HG03342 (cell line): ENCODE measurements around the gene ATP5ME.
"Not testable (repeated sequence)": the region's sequence is repeated elsewhere in the genome, so short reads cannot be mapped to it uniquely, and the experiment has no call there.

Experiments used
- ATAC-seq: cut with Tn5 transposase; IDR thresholded peaks from one replicate; pipeline ENCODE4 v1.9.1; 2021; ENCODE audit warnings: mild to moderate bottlenecking, moderate library complexity; ENCODE audit not compliant: unreplicated experiment

Gene ATP5ME

DNA sequence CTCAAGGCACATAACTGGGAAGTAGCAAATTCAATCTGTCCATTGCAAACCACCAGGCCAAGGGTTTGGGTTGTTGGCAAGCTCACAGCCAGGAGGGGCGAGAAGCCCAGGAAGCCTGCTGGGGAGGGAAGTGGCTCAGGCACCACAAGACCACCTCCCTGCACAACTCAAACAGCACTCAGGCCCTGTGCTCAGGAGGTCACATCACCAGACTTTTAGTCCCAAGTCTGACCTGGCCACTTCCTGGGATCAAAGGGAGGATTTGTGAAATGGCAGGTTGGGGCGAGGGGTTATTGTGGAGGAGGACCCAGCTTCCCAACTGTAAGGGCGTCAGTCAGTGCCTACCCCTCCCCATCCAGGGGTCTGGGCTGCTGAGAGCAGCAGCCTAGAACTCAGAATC lies 2.3 kb downstream of the ATP5ME start:
- ATAC-seq: no peak

DNA sequence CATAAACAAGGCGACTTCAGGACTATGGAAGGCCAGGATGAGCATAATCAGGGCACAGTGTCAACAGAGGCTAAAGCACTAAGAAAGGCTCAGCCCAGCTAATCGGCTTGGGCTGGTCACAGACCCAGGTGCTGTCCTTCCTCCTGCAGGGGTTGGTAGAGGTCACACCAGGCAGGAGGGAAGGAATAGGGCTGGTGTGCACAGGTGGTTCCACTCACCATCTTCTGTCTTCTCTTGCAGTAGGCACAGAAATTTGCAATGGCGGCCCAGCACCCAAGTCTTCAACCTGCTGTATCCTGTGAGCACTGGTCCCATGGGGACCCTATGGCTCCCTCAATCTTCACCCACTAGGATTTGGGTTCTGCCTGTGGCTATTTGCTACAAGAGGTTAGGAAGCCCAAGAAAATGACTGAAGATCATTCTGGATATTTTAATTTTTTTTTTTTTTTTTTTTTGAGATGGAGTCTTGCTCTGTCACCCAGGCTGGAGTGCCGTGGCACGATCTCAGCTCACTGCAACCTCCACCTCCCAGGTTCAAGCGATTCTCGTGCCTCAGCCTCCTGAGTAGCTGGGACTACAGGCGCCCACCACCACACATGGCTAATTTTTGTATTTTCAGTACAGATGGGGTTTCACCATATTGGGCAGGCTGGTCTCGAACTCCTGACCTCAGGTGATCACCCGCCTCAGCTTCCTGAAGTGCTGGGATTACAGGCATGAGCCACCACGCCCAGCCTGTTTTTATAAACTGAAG lies 4.1 kb downstream of the ATP5ME start:
- ATAC-seq: not testable (repeated sequence)

GRCh38 chr4:668219-668618 lies 5.9 kb downstream of the ATP5ME start:
- not testable (repeated sequence) for ATAC-seq

DNA sequence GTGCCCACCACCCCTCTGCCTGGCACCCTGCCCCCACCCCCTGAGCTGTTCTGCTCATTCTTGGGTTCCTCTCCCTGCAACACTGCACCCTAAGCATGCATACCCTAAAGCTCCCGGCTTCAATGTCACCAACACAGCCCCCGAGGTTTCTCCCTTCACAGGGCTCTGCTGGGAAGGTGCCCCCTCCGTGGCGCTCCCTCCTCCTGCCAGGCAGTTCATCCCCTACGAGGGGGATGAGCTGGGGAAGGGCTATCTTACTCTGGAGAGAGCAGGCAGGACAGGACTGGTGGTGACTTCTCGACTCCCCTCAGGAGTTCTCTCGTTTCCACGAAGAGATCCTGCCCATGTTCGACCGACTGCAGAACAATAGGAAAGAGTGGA lies 6.5 kb downstream of the ATP5ME start:
- no peak for ATAC-seq

GRCh38 chr4:666822-667544 lies 7.1 kb downstream of the ATP5ME start:
- no peak for ATAC-seq

DNA sequence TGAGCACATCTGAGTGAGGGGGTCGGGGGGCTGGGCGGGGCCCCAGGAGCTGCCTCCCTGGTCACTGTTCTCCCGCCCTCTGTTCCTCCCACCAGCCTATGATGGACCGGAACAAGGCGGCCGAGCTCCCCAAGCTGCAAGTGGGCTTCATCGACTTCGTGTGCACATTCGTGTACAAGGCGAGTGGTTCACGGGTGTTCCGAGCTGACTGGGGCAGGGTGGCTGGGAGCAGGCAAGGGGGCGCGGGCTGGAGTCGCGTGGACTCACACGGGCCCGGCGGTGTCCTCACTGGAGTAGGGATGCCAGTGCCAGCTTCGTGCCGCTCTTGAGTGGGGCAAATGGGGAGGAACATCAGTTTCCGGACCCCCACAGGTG lies 7.7 kb downstream of the ATP5ME start:
- no peak for ATAC-seq

- ATAC-seq: no peak
Observed at GRCh38 chr4:665751-666435, 8.2 kb downstream of the ATP5ME start.

DNA sequence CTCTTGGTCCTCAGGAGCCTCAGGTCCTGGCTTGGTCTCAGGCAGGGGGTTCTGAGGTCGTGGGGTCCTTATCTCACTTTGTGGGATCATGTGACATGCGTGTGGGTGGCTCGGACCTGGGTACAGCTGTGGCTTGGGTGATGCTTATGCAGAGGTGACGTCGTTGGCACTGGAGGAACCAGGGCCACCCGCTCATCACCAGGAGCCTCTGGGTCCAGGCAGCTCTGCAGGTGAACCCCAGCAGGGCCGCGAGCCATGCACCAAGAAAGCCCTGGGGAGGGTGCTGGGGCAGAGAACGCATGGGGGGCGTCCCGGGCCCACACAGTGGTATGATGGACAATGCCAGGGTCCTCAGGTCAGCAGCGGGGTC lies 8.7 kb downstream of the ATP5ME start:
- no peak for ATAC-seq

GRCh38 chr4:664713-665231 lies 9.3 kb downstream of the ATP5ME start:
- ATAC-seq: no peak

DNA sequence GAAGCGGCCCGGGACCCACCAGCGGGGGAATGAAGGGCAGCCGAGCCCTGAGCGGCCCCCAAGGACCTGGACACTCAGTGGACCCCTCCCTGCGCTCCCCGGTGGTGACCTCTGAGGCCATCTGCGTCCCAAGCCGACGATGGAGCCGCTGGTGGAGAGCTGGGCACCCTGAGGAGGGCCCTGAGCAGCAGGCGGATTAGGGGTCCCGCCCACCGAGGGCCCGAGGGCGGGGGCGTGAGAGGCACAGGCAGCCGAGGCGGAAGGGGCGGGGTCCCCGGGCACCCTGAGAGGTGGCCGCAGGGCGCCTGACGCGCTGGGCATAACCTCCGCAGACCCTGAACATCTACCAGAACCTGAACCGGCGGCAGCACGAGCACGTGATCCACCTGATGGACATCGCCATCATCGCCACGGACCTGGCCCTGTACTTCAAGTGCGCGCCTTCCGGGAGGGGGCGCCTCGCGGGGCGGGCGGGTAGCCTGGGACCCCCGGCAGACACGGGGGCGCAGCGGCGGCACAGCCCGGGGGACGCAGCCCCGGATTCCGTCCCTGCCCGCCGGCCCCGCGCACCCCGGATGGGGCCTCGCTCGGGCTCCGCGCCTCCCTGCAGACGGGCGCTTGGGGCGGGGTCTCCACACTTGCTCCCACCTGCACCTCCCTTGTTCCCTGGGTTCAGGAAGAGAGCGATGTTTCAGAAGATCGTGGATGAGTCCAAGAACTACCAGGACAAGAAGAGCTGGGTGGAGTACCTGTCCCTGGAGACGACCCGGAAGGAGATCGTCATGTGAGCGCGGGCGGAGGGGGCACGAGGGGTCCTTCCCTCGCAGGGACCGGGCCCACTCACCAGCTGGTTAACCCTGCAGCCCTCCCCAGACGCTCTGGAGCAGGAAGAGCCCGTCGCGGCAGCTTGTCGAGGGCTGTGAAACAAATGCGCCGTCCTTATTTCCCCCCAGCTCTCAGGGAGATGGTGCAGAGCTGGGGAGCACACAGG lies 10.3 kb downstream of the ATP5ME start:
- peak; percentile 70 for ATAC-seq

- no peak for ATAC-seq
Observed at GRCh38 chr4:663046-663437, 11.0 kb downstream of the ATP5ME start.

GRCh38 chr4:661881-662761 lies 12.0 kb downstream of the ATP5ME start:
- ATAC-seq: no peak

DNA sequence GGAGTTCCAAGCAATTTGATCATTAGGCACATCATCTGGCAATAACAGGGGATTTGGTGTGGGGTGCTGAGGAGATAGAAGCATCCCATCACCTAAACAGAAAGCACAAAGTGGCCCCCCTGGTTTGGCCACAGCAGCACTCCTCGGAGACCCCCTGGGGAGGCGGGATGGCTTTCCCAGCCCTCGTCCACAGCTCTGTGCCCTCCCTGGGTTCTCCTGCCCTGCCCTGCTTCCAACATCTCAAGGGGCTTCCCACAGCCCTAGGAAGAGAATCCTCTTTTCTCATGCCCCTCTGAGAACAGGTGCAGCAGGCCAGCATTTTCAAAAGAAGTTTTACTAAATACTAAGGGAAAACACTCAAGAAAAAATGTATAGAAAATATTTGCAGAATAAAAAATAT lies 12.8 kb downstream of the ATP5ME start:
- no peak for ATAC-seq

DNA sequence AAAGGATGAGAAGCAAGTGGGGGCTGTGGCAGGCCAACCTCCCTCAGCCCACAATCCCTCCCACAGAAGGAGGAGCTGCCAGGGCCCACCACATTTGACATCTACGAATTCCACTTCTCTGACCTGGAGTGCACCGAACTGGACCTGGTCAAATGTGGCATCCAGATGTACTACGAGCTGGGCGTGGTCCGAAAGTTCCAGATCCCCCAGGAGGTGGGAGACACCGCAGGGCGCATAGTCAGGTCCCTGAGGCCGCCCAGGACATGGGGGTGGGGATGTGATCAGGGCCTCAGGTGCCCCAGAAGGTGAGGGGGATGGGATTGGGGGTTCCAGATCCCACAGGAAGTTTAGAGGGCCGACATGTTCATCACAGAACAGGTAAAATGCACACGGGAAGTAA lies 13.7 kb downstream of the ATP5ME start:
- no peak for ATAC-seq

DNA sequence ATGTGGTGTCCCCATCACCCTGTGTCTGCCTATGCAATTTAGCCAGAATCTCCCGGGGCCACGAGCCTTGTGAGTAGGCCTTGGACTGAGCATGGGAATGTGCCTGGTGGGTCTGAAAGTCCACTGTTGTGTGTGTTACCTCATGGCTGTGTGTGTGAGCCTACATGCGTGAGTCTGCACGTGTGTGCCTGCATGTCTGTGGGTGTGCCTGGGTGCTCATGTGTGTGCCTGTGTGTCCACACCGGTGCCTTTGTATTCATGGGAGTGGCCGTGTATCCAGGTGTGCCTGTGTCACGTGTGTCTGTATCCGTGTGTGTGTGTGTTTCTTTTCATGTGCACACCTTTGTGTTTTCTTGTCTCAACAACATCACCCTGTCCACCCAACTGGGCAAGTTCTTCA lies 14.2 kb downstream of the ATP5ME start:
- no peak for ATAC-seq

- no peak for ATAC-seq
Observed at GRCh38 chr4:658681-659667, 15.1 kb downstream of the ATP5ME start.

GRCh38 chr4:657834-658667 lies 16.0 kb downstream of the ATP5ME start:
- ATAC-seq: no peak
